H9 (cell line): ENCODE data around the gene DPM3. TPM values are rescaled to one million over a fixed set of nuclear protein-coding genes. Genes with fewer than 3 reads are reported as not detected.

Source experiments
- DNase-seq: peaks from one replicate; pipeline ENCODE4 v3.0.0-alpha.2; 2017
- H2AFZ ChIP-seq: one replicate; pipeline ENCODE4 v1.6.1; 2013; ENCODE audit warnings: mild to moderate bottlenecking, low read length, control low read depth, moderate library complexity
- H2AK5ac ChIP-seq: 2 replicates; pipeline ENCODE4 v1.6.1; 2013; ENCODE audit warnings: low read length, control low read depth, mixed read lengths; ENCODE audit not compliant: insufficient read length
- H2BK120ac ChIP-seq: one replicate; pipeline ENCODE4 v1.6.1; 2013; ENCODE audit warnings: low read depth, mild to moderate bottlenecking, low read length, control low read depth, inconsistent platforms; ENCODE audit not compliant: poor library complexity, severe bottlenecking
- H2BK12ac ChIP-seq: 2 replicates; pipeline ENCODE4 v1.6.1; 2013; ENCODE audit warnings: low read length, control low read depth, mixed read lengths, low read depth; ENCODE audit not compliant: insufficient read length
- H2BK15ac ChIP-seq: 2 replicates; pipeline ENCODE4 v1.6.1; 2013; ENCODE audit warnings: low read depth, low read length, control low read depth
- H2BK20ac ChIP-seq: one replicate; pipeline ENCODE4 v1.6.1; 2013; ENCODE audit warnings: low read depth, mild to moderate bottlenecking, low read length, control low read depth, inconsistent platforms; ENCODE audit not compliant: poor library complexity, severe bottlenecking
- H2BK5ac ChIP-seq: 2 replicates; pipeline ENCODE4 v1.6.1; 2013; ENCODE audit warnings: low read length, control low read depth, mixed read lengths; ENCODE audit not compliant: insufficient read length
- H3K14ac ChIP-seq: 2 replicates; pipeline ENCODE4 v1.6.1; 2013; ENCODE audit warnings: low read length, control low read depth; ENCODE audit not compliant: insufficient read depth
- H3K18ac ChIP-seq: 2 replicates; pipeline ENCODE4 v1.6.1; 2013; ENCODE audit warnings: low read depth, mild to moderate bottlenecking, mixed read lengths, low read length, control low read depth; ENCODE audit not compliant: insufficient read length
- H3K23ac ChIP-seq: 2 replicates; pipeline ENCODE4 v1.6.1; 2013; ENCODE audit warnings: low read length, control low read depth, mixed read lengths, low read depth; ENCODE audit not compliant: insufficient read length
- H3K23me2 ChIP-seq: 2 replicates; pipeline ENCODE4 v1.6.1; 2013; ENCODE audit warnings: low read depth, mild to moderate bottlenecking, mixed read lengths, low read length, control low read depth; ENCODE audit not compliant: insufficient read length, poor library complexity, severe bottlenecking
- H3K27ac ChIP-seq: 2 replicates; pipeline ENCODE4 v1.5.1; 2013; ENCODE audit warnings: low read length, control low read depth, mixed read lengths, low read depth; ENCODE audit not compliant: insufficient read length
- H3K27me3 ChIP-seq: 2 replicates; pipeline ENCODE4 v1.6.1; 2013; ENCODE audit warnings: low read length, control low read depth, inconsistent platforms; ENCODE audit not compliant: insufficient read depth
- H3K4ac ChIP-seq: 2 replicates; pipeline ENCODE4 v1.6.1; 2013; ENCODE audit warnings: low read depth, mild to moderate bottlenecking, control low read depth, inconsistent platforms, low read length, moderate library complexity
- H3K4me1 ChIP-seq: 2 replicates; pipeline ENCODE4 v1.6.1; 2013; ENCODE audit warnings: low read length, control low read depth, inconsistent platforms; ENCODE audit not compliant: insufficient read depth
- H3K4me2 ChIP-seq: 2 replicates; pipeline ENCODE4 v1.6.1; 2013; ENCODE audit warnings: low read length, control low read depth, mixed read lengths; ENCODE audit not compliant: insufficient read length, insufficient read depth
- H3K56ac ChIP-seq: 2 replicates; pipeline ENCODE4 v1.6.1; 2013; ENCODE audit warnings: low read depth, mild to moderate bottlenecking, mixed read lengths, low read length, control low read depth; ENCODE audit not compliant: insufficient read length
- H3K79me1 ChIP-seq: 2 replicates; pipeline ENCODE4 v1.6.1; 2013; ENCODE audit warnings: low read depth, mild to moderate bottlenecking, moderate library complexity, low read length, control low read depth, inconsistent platforms; ENCODE audit not compliant: insufficient read depth, poor library complexity, severe bottlenecking
- H3K79me2 ChIP-seq: 2 replicates; pipeline ENCODE4 v1.6.1; 2013; ENCODE audit warnings: low read length, control low read depth, inconsistent platforms; ENCODE audit not compliant: insufficient read depth
- H3K9ac ChIP-seq: 2 replicates; pipeline ENCODE4 v1.6.1; 2013; ENCODE audit warnings: low read length, control low read depth, mixed read lengths; ENCODE audit not compliant: insufficient read length; ENCODE audit errors: extremely low read depth
- H3K9me3 ChIP-seq: one replicate; pipeline ENCODE4 v1.6.1; 2013; ENCODE audit warnings: low read depth, low read length, inconsistent platforms; ENCODE audit not compliant: control insufficient read depth
- H3T11ph ChIP-seq: one replicate; pipeline ENCODE4 v1.6.1; 2013; ENCODE audit warnings: mild to moderate bottlenecking, low read length, control low read depth, inconsistent platforms
- H4K20me1 ChIP-seq: one replicate; pipeline ENCODE4 v1.6.1; 2013; ENCODE audit not compliant: control insufficient read depth, insufficient read length, insufficient read depth
- H4K5ac ChIP-seq: 2 replicates; pipeline ENCODE4 v1.6.1; 2013; ENCODE audit warnings: low read depth, mild to moderate bottlenecking, mixed read lengths, low read length, control low read depth; ENCODE audit not compliant: insufficient read length
- H4K8ac ChIP-seq: replicated peaks from 2 replicates; pipeline ENCODE4 v1.6.1; 2013; ENCODE audit warnings: low read length, control low read depth, mixed read lengths, low read depth; ENCODE audit not compliant: insufficient read length
- H4K91ac ChIP-seq: 2 replicates; pipeline ENCODE4 v1.6.1; 2013; ENCODE audit warnings: low read depth, mild to moderate bottlenecking, moderate library complexity, mixed read lengths, low read length, control low read depth; ENCODE audit not compliant: insufficient read length
- H3K27ac Mint-ChIP-seq, 3 experiments: 2 replicates in 2 of 3; 3 replicates in 1 of 3; pipeline ENCODE4 v1.8.0; 2020 to 2021; ENCODE audit warnings: mixed read lengths in 3 of 3, mild to moderate bottlenecking in 1 of 3, moderate library complexity in 1 of 3
- H3K27me3 Mint-ChIP-seq: 2 replicates; pipeline ENCODE4 v1.8.0; 2021; ENCODE audit warnings: low read depth, mild to moderate bottlenecking, moderate library complexity, mixed read lengths
- H3K36me3 Mint-ChIP-seq, 3 experiments: 2 replicates in 2 of 3; 3 replicates in 1 of 3; pipeline ENCODE4 v1.8.0; 2020 to 2021; ENCODE audit warnings: low read depth in 3 of 3, mixed read lengths in 3 of 3; ENCODE audit not compliant: insufficient read depth in 1 of 3
- H3K4me1 Mint-ChIP-seq, 2 experiments: 2 replicates each; pipeline ENCODE4 v1.8.0; 2020; ENCODE audit warnings: mixed read lengths in 2 of 2
- H3K4me3 Mint-ChIP-seq, 2 experiments: 2 replicates in 1 of 2; 3 replicates in 1 of 2; pipeline ENCODE4 v1.8.0; 2020 to 2021; ENCODE audit warnings: mild to moderate bottlenecking in 2 of 2, mixed read lengths in 2 of 2, moderate library complexity in 1 of 2
- H3K9me3 Mint-ChIP-seq, 2 experiments: 2 replicates in 1 of 2; 3 replicates in 1 of 2; pipeline ENCODE4 v1.8.0; 2020; ENCODE audit warnings: mild to moderate bottlenecking in 2 of 2, mixed read lengths in 2 of 2, moderate library complexity in 1 of 2
- CTCF ChIP-seq: fragments of 200-600 bp; sonication (generic); conservative IDR thresholded peaks from 3 replicates; pipeline ENCODE4 v1.8.0; 2021; ENCODE audit warnings: antibody characterized with exemption, mild to moderate bottlenecking
- WGBS: extraction: QIAGEN DNeasy Blood & Tissue Kit; methylation state at CpG from one replicate; pipeline ENCODE4 v1.1.7; 2013; ENCODE audit warnings: missing lambda C conversion rate, low lambda C conversion rate, mixed read lengths; ENCODE audit not compliant: insufficient read length; ENCODE audit errors: extremely low coverage; 5-methylcytosine and 5-hydroxymethylcytosine counted together
- total RNA-seq: library from RNA; stranded (reverse); gene quantifications from 2 replicates; pipeline ENCODE4 v1.2.1, GENCODE V29; 2021

Gene DPM3
- total RNA-seq, 1 experiment from 2014 or later, result 48.5 TPM

GRCh38 chr1:155131285-155131684, 9.0 kb downstream of the DPM3 start:
- H2BK12ac ChIP-seq, result no peak overlapping the region
- no peak overlapping the region for H2BK5ac ChIP-seq
- no peak overlapping the region for H3K4me2 ChIP-seq
- H2BK20ac ChIP-seq, result no peak overlapping the region
- no peaks in the 10 kb centered on the region for H3K79me2 ChIP-seq
- Mint-ChIP-seq H3K9me3 (no peaks in the 10 kb centered on the region; a peak in 1 of 5 replicates), H3K36me3 (peaks cover 2 to 12% (median 6%) of the 10 kb centered on the region in 3 experiments; a peak in 6 of 7 replicates), H3K27me3 (peaks cover 57% of the 10 kb centered on the region), H3K4me3 (no peak overlapping the region), H3K27ac (no peak overlapping the region), H3K4me1 (peaks cover 48 to 52% of the 10 kb centered on the region in 2 experiments)
- H3K9me3 ChIP-seq, result no peaks in the 10 kb centered on the region
- H4K8ac ChIP-seq, result no peak overlapping the region
- H4K91ac ChIP-seq, result no peak overlapping the region
- no peak overlapping the region for H2AK5ac ChIP-seq
- H3K14ac ChIP-seq, result no peak overlapping the region
- H4K5ac ChIP-seq, result no peak overlapping the region
- no peak overlapping the region for H3T11ph ChIP-seq
- TF ChIP-seq CTCF, result no peak
- no peak overlapping the region for H2AFZ ChIP-seq
- no peak overlapping the region for H3K56ac ChIP-seq
- peaks cover 36% of the 10 kb centered on the region for H3K23me2 ChIP-seq
- WGBS, result no CpG with 5 or more reads among the region's 8 CpGs
- H3K9ac ChIP-seq, result no peak overlapping the region
- no peak overlapping the region for H3K23ac ChIP-seq
- H3K18ac ChIP-seq, result no peak overlapping the region
- H2BK15ac ChIP-seq, result no peak overlapping the region
- no peak for DNase-seq
- no peak overlapping the region for H2BK120ac ChIP-seq
- no peak overlapping the region for H3K27ac ChIP-seq
- peaks cover 2% of the 10 kb centered on the region for H4K20me1 ChIP-seq
- no peak overlapping the region for H3K4ac ChIP-seq
- no peaks in the 10 kb centered on the region for H3K79me1 ChIP-seq
- peaks cover 17% of the 10 kb centered on the region; the same call in 1 of the 2 replicates for H3K27me3 ChIP-seq
- no peaks in the 10 kb centered on the region; the same call in 1 of the 2 replicates for H3K4me1 ChIP-seq
